Measurements from ENCODE around the gene FBXO17.
"Not testable (repeated sequence)": the region's sequence is repeated elsewhere in the genome, so short reads cannot be mapped to it uniquely, and the experiment has no call there.

FBXO17 gene, protein sequence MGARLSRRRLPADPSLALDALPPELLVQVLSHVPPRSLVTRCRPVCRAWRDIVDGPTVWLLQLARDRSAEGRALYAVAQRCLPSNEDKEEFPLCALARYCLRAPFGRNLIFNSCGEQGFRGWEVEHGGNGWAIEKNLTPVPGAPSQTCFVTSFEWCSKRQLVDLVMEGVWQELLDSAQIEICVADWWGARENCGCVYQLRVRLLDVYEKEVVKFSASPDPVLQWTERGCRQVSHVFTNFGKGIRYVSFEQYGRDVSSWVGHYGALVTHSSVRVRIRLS

DNA sequence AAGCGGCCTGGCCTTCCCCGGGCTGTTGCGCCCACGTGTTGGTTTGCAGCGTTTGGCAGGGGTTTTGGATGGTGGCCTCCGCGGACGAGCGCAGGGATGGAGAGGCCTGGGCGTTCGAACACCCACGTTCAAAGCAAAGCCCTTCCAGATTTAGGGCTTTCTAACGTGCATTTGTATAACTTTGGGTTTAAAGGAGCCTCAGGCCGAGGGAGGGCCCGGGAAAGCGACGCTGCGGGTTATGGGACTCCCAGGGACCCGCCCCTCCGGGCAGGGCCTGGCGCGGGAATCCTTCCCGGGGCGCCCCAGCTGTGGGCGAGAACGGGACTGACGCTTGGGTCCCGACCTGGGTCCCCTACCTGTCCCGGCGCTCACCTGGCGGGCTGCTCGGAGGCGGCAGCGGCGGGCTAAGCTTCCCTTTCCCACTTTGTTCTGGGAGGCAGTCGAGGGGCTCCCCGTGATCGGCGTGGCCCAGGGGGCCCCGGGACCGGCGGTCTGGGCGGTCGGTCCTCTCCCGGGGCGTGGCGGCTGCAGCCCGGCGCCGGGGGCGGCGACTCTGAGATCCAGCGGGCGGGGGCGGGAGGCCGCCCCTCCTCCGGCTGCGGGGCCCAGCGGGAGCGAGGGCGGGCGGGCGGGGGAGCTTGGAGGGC is at the start of gene FBXO17:
FBXO17 (minus strand) TSS at position 529 of the 647 bp plus-strand sequence. CDS start 25,423 bp downstream, outside the sequence.
- DNase-seq (ENCODE audit: low spot score), result peak; percentile 80

DNA sequence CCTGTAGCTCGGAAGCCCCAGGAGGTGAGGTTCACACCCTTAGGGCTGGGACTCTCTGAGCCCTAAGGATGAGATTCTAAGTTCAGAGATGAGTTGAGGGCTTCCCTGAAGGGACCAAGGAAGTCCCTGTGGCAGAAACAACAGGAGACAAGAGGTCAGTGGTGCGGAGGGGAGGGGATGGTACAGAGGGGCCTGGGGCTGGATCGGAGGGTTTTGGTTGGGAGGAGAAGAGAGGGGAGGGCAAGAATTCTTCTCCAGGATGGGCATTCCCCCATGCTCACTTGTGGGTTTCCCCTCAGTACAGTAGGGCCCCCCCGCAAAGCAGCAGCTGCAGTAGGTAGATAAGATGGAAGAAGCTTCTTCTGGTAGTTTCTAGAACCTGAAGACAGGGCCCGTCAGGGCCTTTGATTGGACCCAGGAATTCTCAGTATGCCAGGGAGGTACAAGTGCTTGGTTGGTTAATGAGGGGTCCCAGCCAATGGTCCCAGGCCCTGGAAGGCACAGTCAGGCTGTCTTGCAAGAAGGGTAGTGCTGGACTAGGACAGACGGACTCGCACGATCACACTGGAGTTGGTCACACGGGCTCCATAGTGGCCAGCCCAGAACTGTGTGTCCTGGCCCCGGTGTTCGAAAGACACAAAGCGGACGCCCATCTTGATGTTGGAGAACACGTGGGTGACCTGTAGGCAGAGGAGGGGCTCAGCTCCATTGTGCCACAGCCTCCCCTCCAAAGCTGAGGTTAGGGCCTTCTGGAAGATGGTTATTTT is 49.5 kb upstream of the FBXO17 start:
- DNase-seq (ENCODE audit: low spot score), result no peak

DNA sequence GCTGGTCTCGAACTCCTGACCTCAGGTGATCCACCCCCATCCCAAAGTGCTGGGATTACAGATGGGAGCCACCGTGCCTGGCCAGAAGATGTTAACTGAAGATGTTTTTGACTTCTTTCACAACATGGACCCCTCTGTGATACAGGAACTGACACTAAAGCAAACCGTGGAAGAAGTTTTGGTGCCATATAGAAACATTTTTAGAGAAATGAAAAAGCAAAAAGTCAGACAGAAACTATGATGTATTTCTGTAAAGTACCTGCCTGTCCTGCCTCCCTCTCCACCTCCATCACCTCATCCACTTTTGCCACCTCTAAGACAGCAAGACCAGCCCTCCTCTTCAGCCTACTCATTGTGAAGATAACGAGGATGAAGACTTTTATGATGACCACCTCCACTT is 45.5 kb upstream of the FBXO17 start:
- no peak for DNase-seq (ENCODE audit: low spot score)

DNA sequence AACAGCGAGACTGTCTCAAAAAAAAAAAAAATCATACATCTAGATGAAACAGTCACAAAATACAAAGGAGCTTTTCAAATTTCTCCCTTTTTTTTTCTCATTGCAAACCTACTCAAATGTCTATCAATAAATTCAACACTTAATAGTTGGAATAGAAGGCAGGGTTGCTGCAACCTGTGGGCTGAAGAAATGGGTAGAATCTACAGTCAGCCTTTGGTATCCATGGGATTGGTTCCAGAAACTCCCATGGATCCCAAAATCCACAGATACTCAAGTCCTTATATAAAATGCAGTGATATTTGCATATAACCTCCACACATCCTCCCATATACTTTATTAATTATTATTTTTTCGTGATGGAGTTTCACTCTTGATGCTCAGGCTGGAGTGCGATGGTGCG is 42.1 kb upstream of the FBXO17 start:
- DNase-seq (ENCODE audit: low spot score), result no peak

DNA sequence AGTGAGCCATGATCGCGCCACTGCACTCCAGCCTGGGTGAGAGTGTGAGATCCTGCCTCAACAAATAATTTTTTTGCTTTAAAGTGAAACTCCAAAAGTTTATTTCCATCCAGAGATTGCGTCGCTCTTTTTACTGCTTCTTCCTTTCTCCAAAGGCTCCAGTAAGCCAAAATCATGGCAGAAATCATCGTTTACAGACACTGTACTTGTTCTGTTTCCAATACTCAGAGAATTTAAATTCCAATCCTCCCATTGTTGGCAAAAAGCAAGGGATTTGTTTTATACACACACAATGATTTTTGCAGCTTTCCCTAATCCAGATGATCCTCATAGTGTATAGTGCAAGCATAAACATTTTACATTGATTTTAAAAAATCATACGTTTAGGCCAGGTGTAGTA is 41.5 kb upstream of the FBXO17 start:
- DNase-seq (ENCODE audit: low spot score), result no peak

DNA sequence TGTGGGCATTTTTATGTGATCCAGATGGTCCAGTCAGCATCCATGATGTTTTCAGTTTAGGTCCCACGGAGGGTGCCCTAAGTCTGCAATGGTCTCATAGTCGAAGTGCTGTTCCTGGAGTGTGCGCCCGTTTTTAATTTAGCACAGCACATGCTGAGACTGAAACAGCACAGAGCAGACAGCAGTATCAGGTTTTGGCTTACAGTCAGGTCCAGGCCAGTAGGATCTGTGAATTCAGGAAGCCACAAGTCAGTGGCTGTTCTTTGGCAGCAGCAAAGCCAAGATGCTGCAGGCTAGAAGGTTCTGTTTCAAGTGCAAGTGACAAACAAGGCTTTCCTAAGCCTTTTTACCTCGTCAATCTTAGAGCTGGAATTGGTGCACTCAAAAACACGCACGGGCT is 38.5 kb upstream of the FBXO17 start:
- no peak for DNase-seq (ENCODE audit: low spot score)

DNA sequence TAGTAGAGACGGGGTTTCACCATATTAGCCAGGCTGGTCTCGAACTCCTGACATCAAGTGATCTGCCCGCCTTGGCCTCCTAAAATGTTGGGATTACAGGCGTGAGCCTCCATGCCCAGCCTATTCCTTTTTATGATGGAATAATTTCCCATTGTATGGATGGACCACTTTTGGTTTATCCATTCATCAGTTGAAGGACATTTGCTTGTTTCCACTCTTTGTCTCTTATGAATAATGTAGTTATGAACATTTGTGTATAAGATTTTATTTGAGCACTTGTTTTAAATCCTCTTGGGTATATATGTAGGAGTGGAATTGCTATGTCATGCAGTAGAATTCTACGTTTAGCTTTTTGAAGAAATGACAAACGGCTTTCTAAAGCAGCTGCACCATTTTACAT is 33.5 kb upstream of the FBXO17 start:
- DNase-seq (ENCODE audit: low spot score), result no peak

DNA sequence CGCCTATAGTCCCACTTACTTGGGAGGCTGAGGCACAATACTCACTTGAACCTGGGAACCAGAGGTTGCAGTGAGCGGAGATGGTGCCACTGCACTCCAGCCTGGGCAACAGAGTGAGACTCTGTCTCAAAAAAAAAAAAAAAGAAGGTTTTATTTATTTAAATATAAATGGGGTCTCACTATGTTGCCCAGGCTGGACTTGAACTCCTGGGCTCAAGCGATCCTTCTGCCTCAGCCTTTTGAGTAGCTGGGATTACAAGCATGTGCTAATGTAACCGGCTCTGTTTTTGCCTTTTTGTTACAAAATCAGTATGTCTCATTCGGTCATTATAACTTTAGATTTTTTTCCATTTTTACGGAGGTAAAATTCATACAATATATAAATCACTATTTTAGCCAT is 32.6 kb upstream of the FBXO17 start:
- DNase-seq (ENCODE audit: low spot score), result no peak

DNA sequence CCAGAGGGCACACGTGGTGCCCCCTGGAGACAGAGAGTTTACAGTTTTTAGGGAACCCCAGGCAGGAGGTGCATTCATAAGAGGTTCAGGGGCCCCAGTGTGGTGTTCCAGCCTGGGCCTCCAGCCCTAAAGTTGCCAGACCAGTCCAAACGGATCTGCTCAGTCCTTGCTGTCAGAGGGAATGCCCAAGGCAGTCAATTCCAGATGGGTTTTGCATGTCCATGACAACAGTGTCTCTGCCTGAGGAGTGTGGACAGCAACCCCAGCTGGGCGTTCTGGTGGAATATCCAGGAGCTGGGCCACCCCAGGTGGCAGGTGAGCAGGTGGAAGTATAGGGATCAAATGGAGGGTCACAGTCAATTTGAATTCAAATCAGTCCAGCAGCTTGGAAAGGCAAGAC is 31.6 kb upstream of the FBXO17 start:
- DNase-seq (ENCODE audit: low spot score), result no peak

DNA sequence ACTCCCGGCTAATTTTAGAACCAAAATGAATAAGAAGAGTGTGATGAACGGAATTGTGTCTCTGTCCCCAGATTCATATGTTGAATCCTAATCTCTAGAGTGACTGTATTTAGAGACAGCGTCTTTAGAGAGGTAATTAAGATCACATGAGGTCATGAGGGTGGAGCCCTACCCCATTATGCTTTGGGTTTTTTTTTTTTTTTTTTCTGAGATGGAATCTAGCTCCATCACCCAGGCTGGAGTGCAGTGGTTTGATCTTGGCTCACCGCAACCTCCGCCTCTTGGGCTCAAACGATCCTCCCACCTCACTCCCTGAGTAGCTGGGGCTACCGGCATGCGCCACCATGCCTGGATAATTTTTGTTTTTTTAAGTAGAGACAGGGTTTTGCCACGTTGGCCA is 28.9 kb upstream of the FBXO17 start:
- no peak for DNase-seq (ENCODE audit: low spot score)

DNA sequence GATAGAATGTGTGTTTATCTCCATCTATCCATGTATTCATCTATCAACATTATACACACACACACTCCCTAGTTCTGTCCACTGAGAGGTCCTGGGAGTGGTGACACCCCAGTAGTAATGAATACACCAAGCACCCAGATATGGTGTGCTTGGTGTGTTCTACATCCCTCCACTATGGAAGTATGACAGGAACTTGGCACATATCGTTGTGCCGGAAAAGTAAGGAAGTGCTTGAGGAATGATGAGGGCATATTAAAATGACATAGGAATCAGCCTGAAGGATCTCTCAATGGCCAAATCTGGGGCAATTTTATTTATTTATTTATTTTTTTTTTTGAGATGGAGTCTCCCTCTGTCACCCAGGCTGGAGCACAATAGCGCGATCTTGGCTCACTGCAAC is 28.3 kb upstream of the FBXO17 start:
- DNase-seq (ENCODE audit: low spot score), result no peak

DNA sequence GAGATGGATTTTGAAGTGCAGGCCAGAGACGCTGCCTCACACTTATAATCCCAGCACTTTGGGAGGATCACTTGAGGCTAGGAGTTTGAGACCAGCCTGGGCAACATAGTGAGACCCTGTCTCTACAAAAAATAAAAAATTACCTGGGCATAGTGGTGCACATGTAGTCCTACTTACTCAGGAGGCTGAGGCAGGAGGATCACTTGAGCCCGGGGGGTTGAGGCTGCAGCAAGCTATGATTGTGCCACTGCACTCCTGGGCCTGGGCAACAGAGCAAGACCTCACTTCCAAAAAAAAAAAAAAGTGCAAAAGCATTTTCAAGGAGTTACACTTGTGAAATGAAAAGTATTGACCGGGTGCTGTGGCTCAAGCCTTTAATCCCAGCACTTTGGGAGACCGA is 27.6 kb upstream of the FBXO17 start:
- no peak for DNase-seq (ENCODE audit: low spot score)

DNA sequence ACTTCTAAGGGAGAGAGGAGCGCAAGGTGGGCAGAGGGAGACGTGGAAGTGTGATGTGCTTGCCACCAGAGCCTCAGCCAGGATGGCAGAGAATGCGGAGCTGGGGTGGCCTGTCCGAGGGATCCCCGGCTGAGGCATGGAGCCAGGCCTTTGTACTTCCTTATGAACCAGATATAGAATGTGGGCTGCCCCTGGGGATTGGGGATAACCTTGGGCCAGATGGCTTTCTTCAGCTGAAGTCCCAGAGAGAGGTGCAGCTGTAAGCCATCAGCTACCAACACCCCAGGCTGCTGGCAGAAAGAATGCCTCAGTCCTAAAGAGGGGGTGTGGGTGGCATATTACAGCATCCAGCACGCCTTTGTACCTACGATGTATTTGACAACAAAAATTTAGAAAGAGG is 25.5 kb upstream of the FBXO17 start:
- no peak for DNase-seq (ENCODE audit: low spot score)

DNA sequence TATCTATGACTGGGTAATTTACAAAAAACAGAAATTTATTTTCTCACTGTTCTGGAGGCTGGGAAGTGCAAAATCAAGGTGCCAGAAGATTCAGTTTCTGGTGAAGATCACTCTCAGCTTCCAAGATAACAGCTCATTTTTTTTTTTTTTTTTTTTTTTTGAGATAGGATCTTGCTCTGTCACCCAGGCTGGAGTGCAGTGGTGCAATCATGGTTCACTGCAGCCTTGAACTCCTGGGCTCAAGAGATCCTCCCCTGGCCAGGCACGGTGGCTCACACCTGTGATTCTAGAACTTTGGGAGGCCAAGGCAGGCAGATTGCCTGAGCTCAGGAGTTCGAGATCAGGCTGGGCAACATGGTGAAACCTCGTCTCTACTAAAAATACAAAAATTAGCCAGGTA is 22.0 kb upstream of the FBXO17 start:
- DNase-seq (ENCODE audit: low spot score), result not testable (repeated sequence)

DNA sequence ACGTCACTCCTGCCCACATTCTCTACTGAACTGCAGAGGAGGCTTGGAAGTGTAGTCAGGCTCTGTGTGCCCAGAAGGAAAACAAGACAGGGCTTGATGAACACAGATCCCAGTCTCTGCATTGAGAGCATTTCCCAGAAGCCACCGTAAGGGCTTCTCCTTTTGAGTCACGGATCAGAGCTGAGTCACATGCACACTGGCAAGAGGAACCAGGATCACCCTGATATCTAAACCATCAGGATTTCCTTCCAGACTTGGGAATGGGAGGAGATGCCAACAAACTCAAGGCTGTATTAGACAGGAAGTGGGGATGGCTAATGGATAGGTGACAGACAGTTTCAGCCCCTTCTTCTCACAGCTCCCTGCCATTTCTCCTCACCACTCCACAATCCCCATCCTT is 17.7 kb upstream of the FBXO17 start:
- no peak for DNase-seq (ENCODE audit: low spot score)

DNA sequence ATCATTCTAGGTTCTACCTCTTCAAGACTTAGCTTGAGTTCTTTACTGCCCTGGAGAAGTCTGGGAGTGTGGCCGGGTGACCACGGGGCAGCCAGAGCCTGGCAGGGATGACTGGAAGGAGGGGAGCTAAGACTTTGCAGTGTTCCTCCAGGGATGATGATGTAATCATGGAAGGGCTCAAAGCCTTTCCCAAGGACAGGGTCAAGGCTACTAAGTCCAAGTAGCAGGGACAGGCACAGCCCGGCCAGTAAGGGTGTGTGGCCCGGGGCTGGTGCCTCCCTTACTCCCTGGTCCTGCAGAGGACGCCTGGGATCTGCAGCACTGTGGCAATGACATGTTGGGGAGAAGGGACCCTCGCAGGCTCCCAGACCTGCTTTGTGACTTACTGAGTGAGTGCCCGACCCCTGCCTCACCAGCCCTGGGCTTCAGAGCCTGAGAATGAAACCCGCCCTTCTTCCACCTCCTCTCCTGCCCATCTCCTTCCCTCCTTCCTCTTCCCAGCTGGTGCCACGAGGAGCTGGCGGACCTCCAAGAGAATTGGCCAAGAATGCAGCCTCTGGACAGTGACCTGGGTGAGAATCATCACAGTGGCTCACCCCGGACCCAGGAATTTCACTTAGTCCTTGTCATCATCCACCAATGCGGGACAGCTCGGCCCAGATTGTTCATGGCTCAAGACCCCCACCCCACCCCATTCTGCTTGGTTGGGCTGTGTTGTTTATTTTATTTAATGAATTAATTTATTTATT is 15.6 kb upstream of the FBXO17 start:
- DNase-seq (ENCODE audit: low spot score), result no peak

DNA sequence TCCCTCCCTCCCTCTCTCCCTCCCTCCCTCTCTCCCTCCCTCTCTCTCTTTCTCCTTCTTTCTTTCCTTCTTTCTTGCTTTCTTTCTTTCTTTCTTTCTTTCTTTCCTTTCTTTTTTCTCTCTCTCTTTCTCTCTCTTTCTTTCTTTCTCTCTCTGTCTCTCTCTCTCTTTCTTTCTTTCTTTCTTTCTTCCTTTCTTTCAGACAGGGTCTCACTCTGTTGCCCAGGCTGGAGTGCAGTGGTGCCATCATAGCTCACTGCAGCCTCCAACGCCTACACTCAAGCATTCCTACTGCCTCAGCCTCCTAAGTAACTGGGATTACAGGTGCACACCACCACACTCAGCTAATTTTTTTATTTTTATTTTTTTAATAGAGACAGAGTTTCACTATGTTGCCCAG is 14.1 kb upstream of the FBXO17 start:
- not testable (repeated sequence) for DNase-seq (ENCODE audit: low spot score)

DNA sequence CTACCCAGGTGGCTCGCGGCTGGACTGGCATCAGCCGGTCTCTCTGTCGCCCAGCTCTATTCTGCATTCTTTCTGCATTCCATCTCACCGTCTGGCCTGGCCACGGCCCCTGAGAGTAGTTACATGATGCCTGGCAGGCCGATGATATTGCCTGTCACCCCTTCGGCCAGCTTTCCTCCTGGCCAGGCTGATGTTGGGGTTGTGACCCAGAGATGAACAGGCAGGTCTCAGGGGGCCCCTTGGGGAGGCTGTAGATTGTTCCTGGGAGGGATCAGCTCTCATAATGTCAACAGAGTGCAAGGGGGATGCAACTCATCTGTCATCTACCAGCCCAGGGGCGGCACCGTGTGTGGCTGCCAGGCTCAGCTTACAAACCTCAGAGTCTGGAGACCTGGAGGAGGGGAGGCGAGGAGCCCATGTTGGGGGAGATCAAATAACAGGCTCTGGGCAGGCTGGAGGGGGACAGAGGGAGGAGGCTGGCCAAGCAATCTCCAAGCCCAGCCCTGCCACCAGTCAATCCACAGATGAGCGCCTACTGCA is 13.6 kb upstream of the FBXO17 start:
- DNase-seq (ENCODE audit: low spot score), result peak; percentile 77

DNA sequence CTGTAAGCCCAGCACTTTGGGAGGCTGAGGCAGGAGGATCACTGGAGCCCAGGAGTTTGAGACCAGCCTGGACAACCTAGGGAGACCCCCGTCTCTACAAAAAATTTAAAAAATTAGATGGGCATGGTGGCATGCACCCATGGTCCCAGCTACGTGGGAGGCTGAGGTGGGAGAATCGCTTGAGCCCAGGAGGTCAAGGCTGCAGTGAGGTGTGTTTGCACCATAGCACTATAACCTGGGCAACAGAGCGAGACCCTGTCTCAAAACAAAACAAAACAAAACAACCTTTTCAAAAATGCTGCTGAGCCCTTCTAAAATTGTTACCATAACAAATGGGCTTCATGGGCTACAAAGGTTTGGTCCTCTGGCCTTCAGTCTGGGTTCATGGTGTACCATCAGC is 13.1 kb upstream of the FBXO17 start:
- DNase-seq (ENCODE audit: low spot score), result not testable (repeated sequence)

DNA sequence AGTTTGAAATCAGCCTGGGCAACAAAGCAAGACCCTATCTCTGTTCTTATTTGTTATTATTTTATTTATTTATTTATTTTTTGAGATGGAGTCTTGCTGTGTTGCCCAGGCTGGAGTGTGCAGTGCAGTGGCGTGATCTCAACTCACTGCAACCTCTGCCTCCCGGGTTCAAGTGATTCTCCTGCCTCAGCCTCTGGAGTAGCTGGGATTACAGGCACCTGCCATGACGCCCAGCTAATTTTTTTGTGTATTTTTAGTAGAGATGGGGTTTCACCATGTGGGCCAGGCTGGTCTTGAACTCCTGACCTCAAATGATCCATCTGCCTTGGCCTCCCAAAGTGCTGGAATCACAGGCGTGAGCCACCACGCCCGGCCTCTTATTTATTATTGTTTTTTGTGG is 12.2 kb upstream of the FBXO17 start:
- DNase-seq (ENCODE audit: low spot score), result not testable (repeated sequence)

DNA sequence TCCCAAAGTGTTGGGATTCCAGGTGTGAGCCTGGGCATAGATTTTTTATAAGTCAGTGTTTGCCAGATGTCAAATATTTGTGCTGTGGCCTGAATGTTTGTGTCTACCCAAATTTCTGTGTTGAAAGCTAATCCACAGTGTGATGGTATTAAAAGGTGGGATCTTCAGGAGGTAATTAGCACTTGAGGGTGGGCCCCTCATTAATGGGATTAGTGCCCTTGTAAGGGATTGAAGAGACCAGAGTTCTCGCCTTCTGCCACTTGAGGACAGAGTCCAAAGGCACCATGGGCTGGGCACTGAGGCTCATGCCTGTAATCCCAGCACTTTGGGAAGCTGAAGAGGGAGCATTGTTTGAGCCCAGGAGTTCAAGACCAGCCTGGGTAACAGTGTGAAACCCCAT is 9.7 kb upstream of the FBXO17 start:
- no peak for DNase-seq (ENCODE audit: low spot score)
